ENCODE results near the gene CUX1. TPM values are rescaled to one million over a fixed set of nuclear protein-coding genes. Genes with fewer than 3 reads are reported as not detected.

CUX1 gene
- total and polyA plus RNA-seq, 2 of the 13 experiments (the other 11 are each of a cell fraction or from before 2014, with no cell fraction given): 13.7 to 14.9 TPM

- no peak for TF ChIP-seq ZBTB43 (CRISPR knock-in tag; conservative IDR thresholded peaks at IDR 0.05)
- TF ChIP-seq TCF7L2 (IDR thresholded peaks at IDR 0.05; ENCODE audit: low read depth, low read length): no peak
These were observed 134.3 kb downstream of the CUX1 start (continued) for GRCh38 chr7:101951757-101952156.

GRCh38 chr7:101952355-101953247 lies 135.2 kb downstream of the CUX1 start:
- intact Hi-C loops (cut with micrococcal nuclease; ENCODE audit: unreplicated experiment): no loop called here
- BruUV-seq (replicated peaks): no TSS peak
- Histone ChIP-seq H3K4me2 (ENCODE audit: low read depth, low read length) (no peak overlapping the region), H3K79me2 (ENCODE audit: insufficient read depth, low read length) (peaks cover 2% of the 10 kb centered on the region), H3K9ac (ENCODE audit: insufficient read depth, low read depth, low read length) (no peak overlapping the region), H3K9me3 (ENCODE audit: low read length) (no peaks in the 10 kb centered on the region), H3K36me3 (replicated peaks in 1 of 2; ENCODE audit: control insufficient read depth in 1 of 2, insufficient read depth in 2 of 2, low read length in 2 of 2) (peaks cover 0 to 6% of the 10 kb centered on the region in 2 experiments; a peak in 1 of 5 replicates), H2AFZ (ENCODE audit: low read length) (no peak overlapping the region), H4K20me1 (ENCODE audit: insufficient read depth, low read length) (no peaks in the 10 kb centered on the region; the same call in 1 of the 2 replicates), H3K4me3 (replicated peaks in 1 of 3; ENCODE audit: insufficient read depth in 1 of 3, low read depth in 2 of 3, low read length in 3 of 3) (no peak overlapping the region), H3K27ac (ENCODE audit: extremely low read length, insufficient read depth, low read length) (no peak overlapping the region), H3K4me1 (ENCODE audit: insufficient read depth, low read length) (no peaks in the 10 kb centered on the region), H3K27me3 (ENCODE audit: control insufficient read depth in 1 of 2, insufficient read depth in 2 of 2, low read length in 2 of 2) (no peaks in the 10 kb centered on the region)
- CTCF ChIA-PET (ENCODE audit: low intra/inter-chr PET ratio, low total read pairs): no interaction called here
- no peak for DNase-seq (ENCODE audit: low spot score)
- in situ Hi-C loops (cut with HindIII; ENCODE audit: extremely low pct_ligation_motif_present, low pct_unique_long_range_greater_than_20kb): no loop called here
- TF ChIP-seq ZBTB3 (CRISPR knock-in tag; IDR thresholded peaks at IDR 0.05; ENCODE audit: borderline replicate concordance, low read depth): no peak
- TF ChIP-seq RBM22 (optimal IDR thresholded peaks at IDR 0.05; ENCODE audit: low read length): peak; percentile 38
- POLR2A ChIA-PET: no interaction called here
- WGBS (ENCODE audit: low lambda C conversion rate): 98% methylated on average over 29 of the region's 29 CpGs
- ATAC-seq: no peak
- no peak for FAIRE-seq
